HG03108 (cell line): ENCODE results near the gene ANKRD7.
"Not testable (repeated sequence)": the region's sequence is repeated elsewhere in the genome, so short reads cannot be mapped to it uniquely, and the experiment has no call there.

Experiments
- ATAC-seq: cut with Tn5 transposase; IDR thresholded peaks from one replicate; pipeline ENCODE4 v1.9.1; 2021; ENCODE audit warnings: moderate library complexity; ENCODE audit not compliant: unreplicated experiment

ANKRD7 gene

DNA sequence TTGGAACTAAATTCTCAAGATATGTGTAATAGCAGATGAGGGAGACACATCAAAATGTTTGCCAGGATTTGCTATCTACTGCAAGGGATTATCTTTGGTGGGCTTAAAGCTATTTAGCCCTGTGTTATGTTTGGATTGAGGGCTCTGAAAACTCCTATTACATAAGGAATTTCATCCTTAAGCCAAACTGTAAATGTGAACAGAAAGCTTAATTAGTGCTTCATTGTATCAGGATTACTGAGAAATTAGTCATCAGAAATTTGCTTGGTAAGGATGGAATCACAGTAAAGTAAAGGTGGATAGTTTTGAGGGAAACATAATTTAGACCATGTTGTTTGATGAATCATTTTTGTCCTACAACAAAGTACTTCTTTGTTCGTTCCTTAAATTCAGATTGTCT lies 8.3 kb downstream of the ANKRD7 start:
- no peak for ATAC-seq

DNA sequence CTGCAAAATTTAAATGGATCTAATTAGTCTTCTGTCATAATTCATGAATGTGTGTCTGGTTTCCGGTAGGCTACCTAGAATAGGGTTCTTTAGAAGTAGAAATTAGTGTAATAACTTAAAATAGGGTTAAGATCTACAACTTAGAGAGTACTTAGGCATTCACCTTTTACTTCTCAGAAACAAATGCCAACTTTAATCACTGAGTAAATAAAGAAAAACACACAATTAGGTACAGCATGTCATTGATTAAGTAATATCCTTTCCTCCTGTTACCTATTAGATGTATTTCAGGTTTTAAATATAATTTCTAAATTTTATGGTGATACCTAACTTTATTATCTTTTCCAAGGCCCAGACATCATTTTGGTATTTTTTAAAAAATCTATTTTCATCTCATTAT lies 9.3 kb downstream of the ANKRD7 start:
- ATAC-seq: no peak

DNA sequence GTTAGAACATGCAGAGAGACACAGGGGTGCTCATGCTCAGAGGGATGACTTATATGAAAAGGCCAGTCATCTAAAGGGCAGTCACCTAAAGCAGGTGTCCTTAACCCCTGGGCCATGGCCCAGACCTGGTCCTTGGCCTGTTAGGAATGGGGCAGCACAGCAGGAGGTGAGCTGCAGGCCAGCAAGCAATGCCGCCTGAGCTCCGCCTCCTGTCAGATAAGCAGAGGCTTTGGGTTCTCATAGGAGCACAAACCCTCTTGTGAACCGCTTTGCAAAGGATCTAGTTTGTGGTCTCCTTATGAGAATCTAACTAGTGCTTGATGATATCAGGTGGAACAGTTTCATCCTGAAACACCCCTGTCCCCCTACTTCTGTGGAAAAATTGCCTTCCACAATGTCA lies 14.5 kb downstream of the ANKRD7 start:
- ATAC-seq: no peak

DNA sequence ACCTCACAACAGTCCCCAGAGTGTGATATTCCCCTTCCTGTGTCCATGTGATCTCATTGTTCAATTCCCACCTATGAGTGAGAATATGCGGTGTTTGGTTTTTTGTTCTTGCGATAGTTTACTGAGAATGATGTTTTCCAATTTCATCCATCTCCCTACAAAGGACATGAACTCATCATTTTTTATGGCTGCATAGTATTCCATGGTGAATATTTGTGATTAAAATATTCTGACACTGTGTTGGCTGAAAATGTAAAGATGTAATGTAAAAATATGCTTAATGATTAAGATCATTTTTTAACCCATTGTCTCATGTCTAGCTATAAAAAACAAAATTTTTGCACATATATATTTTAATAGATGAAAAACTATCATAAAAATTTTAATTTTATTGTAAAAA lies 15.8 kb downstream of the ANKRD7 start:
- ATAC-seq: not testable (repeated sequence)

DNA sequence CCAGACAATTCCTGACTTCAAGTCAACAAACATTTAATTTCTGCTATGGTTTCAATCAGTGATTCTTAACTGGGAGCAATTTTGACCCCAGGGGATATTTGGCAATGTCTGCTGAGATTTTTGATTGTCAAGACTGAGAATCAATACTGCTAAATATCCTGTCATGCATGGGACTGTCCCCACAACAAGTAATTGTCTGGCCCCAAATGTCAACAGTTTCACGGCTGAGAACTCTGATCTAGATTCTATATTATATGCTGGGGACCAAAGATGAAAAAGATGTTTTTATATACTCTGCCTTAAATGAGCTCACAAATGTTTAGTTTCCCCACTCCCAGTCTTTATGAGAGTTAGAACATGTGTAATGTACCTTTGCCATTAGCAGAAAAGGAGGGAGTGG lies 19.2 kb downstream of the ANKRD7 start:
- ATAC-seq: no peak

DNA sequence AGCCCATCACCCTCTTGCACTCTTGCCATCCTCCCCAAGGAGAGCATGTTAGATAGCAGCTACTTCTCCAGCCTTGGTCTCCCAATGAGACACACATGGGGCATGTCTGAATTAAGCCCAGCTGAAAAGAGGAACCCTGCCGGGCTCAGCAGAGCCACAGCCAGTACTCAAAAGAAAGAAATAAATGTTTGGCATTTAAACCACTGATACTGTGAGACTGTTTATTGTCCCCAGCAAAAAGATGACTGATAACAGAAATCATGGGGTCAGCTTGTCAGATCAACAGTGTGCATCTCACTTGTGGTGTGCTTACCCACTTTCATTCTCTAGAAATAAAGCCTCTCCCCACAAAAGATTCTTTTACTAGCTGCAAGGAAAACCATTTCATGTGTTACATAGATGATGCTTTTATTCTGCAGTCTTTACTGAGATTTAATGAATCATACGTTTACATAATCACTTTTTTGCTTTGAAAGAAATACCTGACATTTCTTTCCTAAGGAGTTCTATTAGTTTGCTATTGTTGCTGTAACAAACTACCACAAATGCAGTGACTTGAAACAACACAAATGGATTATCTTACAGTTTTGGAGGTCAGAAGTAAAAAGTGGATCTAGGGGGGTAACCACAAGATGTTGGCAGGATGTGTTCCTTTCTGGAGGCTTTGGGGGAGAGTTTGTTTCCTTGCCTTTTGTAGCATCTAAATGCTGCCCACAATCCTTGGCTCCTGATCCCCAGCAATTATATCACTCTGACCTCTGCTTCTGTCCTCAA lies 20.9 kb downstream of the ANKRD7 start:
- ATAC-seq: peak; percentile 54

DNA sequence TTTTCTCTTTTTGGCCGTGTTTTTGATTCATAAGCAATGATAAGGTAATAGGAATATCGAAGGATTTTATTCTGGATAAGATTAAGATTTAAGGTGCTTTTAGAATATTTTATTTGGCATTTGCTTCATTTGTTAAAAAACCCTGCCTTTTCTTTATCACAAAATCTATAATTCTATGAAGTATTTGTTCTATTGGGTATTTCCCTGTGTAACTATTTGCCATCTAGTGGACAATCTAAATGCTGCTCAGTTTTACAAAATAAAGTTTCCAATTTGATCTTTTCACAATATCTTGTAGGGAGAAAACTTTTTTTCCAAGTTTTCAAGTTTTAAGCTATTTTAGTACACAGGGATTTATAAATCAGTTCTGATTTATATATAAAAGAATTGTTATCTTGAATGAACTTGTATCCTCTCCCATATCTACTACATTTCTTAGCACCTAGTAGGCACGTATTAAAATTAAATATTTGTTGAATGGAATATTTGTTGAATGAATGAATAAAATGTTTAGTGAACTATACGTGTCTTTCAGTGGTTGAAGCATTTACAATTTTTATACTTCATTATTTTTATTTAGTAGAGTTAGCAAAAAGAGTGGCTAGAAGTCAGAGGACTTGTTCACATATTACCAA lies 26.5 kb downstream of the ANKRD7 start:
- no peak for ATAC-seq

DNA sequence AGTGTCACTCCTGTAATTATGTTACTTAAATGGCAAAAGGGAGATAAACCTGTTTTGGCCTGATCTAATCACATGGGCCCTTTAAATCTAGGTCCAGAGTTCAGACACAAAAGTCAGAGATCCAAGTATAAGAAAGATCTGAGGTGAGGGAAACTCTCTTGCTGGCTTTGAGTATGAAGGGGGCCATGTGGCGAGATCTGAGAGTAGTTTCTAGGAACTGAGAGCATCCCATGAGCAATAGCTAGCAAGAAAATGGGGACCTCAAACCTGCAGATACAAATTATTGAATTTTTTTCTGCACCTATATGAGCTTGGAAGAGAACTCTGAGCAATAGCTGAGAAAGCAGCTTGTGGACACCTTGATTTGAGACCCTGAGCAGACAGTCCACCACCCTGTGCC lies 27.6 kb downstream of the ANKRD7 start:
- no peak for ATAC-seq

DNA sequence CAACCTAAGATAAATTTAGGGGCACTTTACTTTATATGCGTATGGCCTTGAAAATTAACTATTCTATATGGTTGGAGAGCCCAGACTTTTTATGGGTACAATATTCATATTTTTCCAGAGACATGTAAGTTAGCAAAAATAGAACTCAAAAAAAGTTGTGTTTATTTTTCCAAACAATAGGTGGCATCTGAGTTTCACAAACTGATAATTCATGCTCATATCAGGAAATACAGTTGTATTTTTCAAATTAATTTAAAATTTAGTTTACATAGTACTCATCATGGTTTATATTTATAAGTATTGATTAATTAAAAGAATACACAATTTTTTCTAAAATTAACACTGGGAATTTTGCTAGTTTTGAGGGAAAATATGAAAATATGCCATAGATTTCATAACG lies 34.6 kb downstream of the ANKRD7 start:
- no peak for ATAC-seq

DNA sequence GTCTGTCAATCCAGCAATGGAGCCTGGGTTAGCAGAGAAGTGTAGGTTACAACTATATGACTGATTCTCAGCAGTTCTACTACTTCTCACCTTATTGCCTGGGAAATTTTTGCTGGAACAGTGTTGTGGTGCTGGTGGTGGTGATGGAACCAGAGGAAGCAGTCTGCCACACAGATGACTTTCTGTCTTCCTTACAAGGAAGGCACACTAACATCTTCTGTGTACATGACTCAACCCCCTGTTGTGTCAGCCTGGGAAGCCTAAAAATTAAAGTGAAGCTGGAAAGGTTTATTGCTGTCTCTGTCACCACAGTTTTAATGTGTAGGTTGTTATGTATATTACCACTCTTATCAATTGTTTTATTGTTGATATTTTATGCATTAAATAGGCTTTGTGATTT lies 40.3 kb downstream of the ANKRD7 start:
- ATAC-seq: no peak

DNA sequence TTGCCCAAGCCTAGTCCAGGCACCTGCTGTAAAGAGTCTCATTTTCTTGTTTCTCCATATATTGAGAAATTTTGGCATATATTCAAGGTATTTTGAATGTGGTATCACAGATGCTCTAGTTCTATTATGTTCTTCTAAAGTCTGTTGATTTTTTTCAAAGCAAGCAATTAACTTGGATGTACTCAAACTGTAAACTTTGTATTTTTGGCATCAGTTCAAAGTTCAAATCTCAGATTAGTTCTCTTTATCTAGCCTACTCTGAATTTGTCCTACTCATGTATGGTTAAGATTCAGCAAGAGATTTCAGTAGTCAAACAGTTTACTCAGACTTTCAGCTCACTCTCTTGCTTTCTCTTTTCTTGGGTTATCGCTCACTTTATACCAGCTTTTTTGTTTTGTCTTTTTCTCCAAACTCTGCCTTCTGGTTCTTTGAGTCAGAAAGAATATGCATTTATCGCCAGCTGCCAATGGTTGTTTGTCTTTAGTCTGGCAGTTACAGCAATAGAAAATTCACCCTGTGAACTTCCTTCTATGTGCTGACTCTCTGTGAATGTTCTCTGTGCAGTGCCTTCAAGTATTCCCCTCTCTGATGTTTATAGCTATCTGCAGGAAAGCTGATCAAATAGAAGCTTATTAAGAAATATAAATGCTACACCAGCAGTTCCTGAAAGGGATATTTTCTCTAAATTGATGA lies 56.0 kb downstream of the ANKRD7 start:
- ATAC-seq: no peak

DNA sequence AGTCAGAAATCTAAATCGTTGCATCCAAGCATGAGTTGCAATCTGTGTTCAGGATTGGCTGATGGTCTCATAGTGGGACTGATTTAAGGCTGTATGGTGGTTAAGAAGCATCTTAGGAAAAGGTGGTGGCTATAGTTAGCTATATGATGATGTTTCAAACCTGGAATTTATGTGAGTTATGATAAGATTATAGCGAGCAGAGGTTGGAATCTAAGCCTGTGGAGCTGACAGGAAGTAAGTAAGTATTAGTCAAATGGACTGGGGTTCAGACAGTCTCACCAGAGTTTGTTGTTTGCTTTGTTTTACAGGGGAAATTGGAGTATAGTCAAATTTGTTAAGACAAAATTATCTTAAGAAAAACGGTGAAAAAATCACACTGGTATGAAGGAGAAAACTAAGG lies 56.7 kb downstream of the ANKRD7 start:
- no peak for ATAC-seq

DNA sequence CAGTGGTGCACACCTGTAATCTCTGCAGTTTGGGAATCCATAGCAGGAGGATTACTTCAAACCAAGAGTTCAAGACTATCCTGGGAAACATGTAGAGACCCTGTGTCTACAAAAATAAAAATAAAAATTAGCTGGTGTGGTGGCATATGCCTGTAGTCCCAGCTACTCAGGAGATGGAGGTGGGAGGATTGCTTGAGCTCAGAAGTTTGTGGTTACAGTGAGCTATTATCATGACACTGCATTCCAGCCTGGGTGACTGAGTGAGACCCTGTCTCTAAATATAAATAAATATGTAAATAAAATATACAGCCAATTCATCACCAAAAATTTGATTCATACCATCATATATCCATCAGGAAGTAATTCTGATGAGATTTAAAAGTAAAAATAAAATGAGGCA lies 60.9 kb downstream of the ANKRD7 start:
- ATAC-seq: no peak

DNA sequence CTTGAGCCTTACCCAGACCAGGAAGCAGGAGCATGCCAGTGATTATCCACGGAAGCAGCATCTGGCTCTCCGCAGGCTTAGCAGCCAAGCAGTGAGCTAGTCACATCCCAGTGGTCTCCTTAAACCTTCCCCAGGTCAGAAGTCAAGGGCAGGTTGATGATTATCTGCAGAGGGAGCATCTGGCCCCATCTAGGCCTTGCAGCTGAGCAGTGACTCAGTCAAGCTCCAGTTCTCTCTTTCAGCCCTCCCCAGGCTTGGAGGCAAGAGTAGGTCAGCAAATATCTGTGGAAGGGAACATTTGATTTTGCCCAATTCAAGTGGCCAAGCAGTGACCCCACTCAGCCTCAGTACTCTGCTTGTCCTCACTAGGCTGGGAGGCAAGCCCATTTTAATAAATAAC lies 61.6 kb downstream of the ANKRD7 start:
- ATAC-seq: no peak

DNA sequence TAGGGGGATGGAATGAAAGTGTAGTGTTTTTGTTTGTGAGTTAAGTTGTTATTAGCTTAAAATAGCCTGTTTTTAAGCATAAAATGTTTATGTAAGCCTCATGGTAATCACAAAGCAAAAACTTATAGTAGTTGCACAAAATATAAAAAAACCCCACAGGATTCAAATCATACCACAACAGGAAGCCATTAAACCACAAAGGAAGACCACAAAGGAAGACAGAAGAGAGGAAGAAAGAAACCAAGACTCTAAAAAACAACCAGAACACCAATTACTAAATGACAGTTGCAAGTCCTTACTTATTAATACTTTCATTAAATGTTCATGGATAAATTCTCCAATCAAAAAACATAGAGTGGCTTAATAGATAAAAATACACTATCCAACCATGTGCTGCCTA lies 63.6 kb downstream of the ANKRD7 start:
- peak; percentile 88 for ATAC-seq

DNA sequence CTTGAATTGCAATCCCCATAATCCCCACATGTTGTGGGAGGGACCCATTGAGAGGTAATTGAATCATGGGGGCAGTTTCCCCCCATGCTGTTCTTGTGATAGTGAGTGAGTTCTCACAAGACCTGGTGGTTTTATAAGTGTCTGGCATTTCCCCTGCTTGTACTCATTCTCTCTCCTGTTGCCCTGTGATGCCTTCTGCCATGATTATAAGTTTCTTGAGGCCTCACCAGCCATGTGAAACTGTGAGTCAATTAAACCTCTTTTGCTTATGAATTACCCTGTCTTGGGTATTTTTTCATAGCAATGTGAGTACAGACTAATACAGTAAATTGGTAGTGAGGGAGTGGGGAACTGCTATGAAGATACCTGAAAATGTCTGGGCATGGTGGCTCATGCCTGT lies 65.0 kb downstream of the ANKRD7 start:
- ATAC-seq: no peak
